KOPT-K1 (cell line): ENCODE results near the gene EYS.
"Not testable (repeated sequence)": the region's sequence is repeated elsewhere in the genome, so short reads cannot be mapped to it uniquely, and the experiment has no call there.

Source experiments
- H3K27ac ChIP-seq: fragments of 200-600 bp; sonication (generic); 2 replicates; pipeline ENCODE4 v1.5.1; 2016; ENCODE audit warnings: antibody characterized with exemption, mild to moderate bottlenecking, low read depth, low read length; ENCODE audit not compliant: poor library complexity, severe bottlenecking
- H3K36me3 ChIP-seq: fragments of 200-600 bp; sonication (generic); 2 replicates; pipeline ENCODE4 v1.5.1; 2017; ENCODE audit warnings: antibody characterized with exemption, mild to moderate bottlenecking, low read length, moderate library complexity; ENCODE audit not compliant: insufficient read depth
- H3K9me3 ChIP-seq: fragments of 200-600 bp; sonication (generic); 2 replicates; pipeline ENCODE4 v1.5.1; 2017; ENCODE audit warnings: antibody characterized with exemption, low read length, mild to moderate bottlenecking; ENCODE audit not compliant: insufficient read depth, poor library complexity, severe bottlenecking

The EYS gene

DNA sequence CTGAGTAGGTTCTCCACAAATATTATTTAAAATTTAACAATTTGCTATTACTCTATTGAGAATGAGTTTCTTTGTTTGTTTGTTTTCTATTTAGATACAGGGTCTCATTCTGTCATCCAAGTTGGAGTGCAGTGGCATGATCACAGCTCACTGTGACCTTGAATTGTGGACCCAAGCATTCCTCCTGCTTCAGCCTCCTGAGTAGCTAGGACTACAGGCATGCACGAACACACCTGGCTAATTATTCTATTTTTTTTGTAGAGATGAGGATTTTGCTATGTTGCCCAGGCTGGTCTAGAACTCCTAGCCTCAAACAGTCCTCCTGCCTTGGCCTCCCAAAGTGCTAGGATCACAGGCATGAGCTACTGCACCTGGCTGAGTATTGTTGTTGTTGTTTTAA is 1949.2 kb downstream of the EYS start:
- no peak overlapping the region for H3K27ac ChIP-seq
- H3K9me3 ChIP-seq = peaks cover 9% of the 10 kb centered on the region
- no peaks in the 10 kb centered on the region for H3K36me3 ChIP-seq

DNA sequence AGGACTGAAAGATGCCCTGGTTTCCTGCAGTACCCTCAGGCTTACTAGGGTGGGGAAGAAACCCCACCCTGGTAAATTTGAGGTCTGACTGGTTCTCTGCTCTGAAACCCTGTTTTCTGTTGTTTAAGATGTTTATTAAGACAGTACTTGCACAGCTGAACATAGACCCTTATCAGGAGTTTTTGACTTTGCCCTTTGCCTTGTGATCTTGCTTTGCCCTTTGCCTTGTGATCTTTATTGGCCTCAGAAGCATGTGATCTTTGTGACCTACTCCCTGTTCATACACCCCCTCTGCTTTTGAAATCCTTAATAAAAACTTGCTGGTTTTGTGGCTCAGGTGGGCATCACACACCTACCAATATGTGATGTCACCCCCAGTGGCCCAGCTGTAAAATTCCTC is 1949.8 kb downstream of the EYS start:
- not testable (repeated sequence) for H3K36me3 ChIP-seq, H3K27ac ChIP-seq, H3K9me3 ChIP-seq

GRCh38 chr6:63750400-63750799 is 1956.6 kb downstream of the EYS start:
- H3K27ac ChIP-seq = no peak overlapping the region
- H3K36me3 ChIP-seq = no peaks in the 10 kb centered on the region
- no peaks in the 10 kb centered on the region for H3K9me3 ChIP-seq

- H3K9me3 ChIP-seq = no peaks in the 10 kb centered on the region
- no peak overlapping the region for H3K27ac ChIP-seq
Measured at GRCh38 chr6:63745784-63746183, 1961.2 kb downstream of the EYS start.

GRCh38 chr6:63744810-63745209 is 1962.2 kb downstream of the EYS start:
- H3K36me3 ChIP-seq = no peaks in the 10 kb centered on the region
- no peak overlapping the region for H3K27ac ChIP-seq
- no peaks in the 10 kb centered on the region for H3K9me3 ChIP-seq

More at GRCh38 chr6:63745784-63746183, 1961.2 kb downstream of the EYS start:
- no peaks in the 10 kb centered on the region for H3K36me3 ChIP-seq

GRCh38 chr6:63743691-63744090 is 1963.3 kb downstream of the EYS start:
- no peaks in the 10 kb centered on the region for H3K36me3 ChIP-seq
- no peak overlapping the region for H3K27ac ChIP-seq
- H3K9me3 ChIP-seq = no peaks in the 10 kb centered on the region

GRCh38 chr6:63742060-63742459 is 1965.0 kb downstream of the EYS start:
- Histone ChIP-seq H3K9me3 (no peaks in the 10 kb centered on the region), H3K36me3 (no peaks in the 10 kb centered on the region), H3K27ac (no peak overlapping the region)

GRCh38 chr6:63740709-63741108 is 1966.3 kb downstream of the EYS start:
- no peaks in the 10 kb centered on the region for H3K9me3 ChIP-seq
- H3K27ac ChIP-seq = no peak overlapping the region
- H3K36me3 ChIP-seq = no peaks in the 10 kb centered on the region

GRCh38 chr6:63739094-63739687 is 1967.8 kb downstream of the EYS start:
- Histone ChIP-seq H3K9me3 (no peaks in the 10 kb centered on the region), H3K36me3 (no peaks in the 10 kb centered on the region), H3K27ac (no peak overlapping the region)

- H3K36me3 ChIP-seq, H3K9me3 ChIP-seq, H3K27ac ChIP-seq: not testable (repeated sequence)
Measured at GRCh38 chr6:63738190-63738589, 1968.8 kb downstream of the EYS start.

DNA sequence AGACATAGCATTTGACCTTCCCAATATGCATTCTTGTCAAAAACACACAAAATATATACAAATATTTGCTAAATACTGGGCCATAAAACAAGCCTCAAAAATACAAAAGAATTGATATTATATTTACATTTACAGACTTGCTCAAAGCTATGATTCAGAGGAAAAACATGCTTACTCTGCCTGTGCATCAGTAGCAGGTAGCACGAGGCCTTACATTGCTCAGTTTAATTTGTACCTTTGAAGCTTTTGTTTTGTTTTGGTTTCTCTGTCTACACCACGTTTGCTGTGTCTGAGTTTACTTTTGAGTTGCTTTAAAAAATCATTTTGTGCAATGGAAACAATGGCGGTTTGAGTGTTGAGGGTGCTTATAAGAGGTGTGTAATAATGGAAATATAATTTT is 1972.1 kb downstream of the EYS start:
- Histone ChIP-seq H3K9me3 (no peaks in the 10 kb centered on the region), H3K36me3 (no peaks in the 10 kb centered on the region), H3K27ac (no peak overlapping the region)

GRCh38 chr6:63732336-63732735 is 1974.7 kb downstream of the EYS start:
- Histone ChIP-seq H3K36me3 (no peaks in the 10 kb centered on the region), H3K27ac (no peak overlapping the region), H3K9me3 (no peaks in the 10 kb centered on the region)

- H3K27ac ChIP-seq = no peak overlapping the region
- no peaks in the 10 kb centered on the region for H3K36me3 ChIP-seq
- H3K9me3 ChIP-seq = no peaks in the 10 kb centered on the region
Measured at GRCh38 chr6:63731930-63732329, 1975.1 kb downstream of the EYS start.

DNA sequence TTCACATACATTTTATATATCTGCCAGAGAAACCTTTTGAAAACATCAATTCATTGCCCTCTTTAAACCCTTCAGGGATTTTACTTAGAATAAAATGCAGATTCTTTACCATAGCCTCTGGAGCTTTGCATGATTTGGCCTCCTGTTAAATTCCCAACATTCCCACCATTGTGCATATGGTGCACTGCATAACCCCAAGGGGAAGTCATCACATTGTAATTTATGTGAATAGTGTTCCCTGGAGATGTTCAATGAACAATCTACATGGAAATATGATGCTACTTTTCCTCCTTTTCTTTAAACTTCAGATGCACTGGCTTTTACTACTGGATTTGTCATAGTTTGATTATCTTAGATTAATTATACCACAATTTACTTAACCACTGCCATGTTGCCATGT is 1976.7 kb downstream of the EYS start:
- Histone ChIP-seq H3K36me3 (no peaks in the 10 kb centered on the region), H3K9me3 (no peaks in the 10 kb centered on the region), H3K27ac (no peak overlapping the region)

DNA sequence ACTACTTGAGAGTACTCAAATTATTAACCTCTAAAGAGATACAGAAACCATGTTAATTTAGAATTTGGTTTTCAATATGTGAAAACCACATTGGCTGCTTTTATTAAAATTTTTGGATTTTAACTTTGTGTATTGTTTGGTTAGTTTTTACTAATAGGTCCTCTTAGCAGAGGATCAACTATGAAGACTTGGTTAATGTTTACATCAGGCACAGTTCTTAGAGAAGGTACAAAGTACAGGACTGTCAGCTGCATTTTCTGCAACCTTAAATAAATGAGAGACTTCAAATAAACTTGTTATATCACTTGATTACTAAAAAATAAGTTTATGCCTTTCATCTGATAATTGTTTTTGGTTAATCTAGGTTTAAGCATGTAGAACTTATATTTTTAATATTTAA is 1982.3 kb downstream of the EYS start:
- no peaks in the 10 kb centered on the region for H3K9me3 ChIP-seq

GRCh38 chr6:63721181-63721580 is 1985.8 kb downstream of the EYS start:
- H3K9me3 ChIP-seq = no peaks in the 10 kb centered on the region
- no peak overlapping the region for H3K27ac ChIP-seq
- H3K36me3 ChIP-seq = peaks cover 7% of the 10 kb centered on the region; the same call in 1 of the 2 replicates

More for the DNA sequence above, 1982.3 kb downstream of the EYS start:
- Histone ChIP-seq H3K27ac (no peak overlapping the region), H3K36me3 (no peaks in the 10 kb centered on the region)
